ENCODE measurements around the gene SPACA4.

DNA sequence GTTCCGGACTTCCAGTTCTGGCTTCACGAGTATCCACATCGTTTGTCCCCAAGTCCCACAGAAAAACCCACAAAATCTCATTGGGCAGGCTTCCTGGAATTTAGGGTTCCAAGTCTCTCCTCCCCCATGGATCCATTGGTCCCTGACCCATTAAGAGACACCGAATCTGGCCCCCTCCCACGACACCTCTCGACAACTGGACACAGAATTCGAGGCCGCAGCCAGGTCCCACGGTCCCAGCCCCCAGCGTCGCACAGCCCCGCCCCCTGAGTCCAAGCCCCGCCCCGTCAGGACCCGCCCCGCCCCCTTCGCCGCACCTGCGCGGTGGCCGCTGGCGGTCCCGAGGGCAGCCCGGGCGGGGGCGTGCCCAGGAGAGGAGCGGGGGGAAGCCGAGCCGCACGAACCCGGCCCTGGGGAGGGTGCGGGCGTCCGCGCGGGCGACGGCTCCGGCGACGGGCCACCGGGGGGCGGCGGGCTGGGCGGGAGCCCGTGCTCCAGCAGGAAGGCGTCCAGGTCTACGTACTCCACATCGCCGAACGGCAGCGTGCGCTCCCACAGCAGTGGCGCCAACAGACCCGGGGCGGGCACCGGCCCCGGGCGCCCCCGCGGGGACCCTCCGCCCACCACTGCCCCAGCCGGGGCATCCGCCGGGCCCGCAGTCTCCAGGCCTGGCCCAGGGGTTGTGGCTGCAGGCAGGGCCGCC, 28.9 kb downstream of the SPACA4 start:
- TF ChIP-seq CTCF (conservative IDR thresholded peaks at IDR 0.05; ENCODE audit: low read length) (no peak), EZH2phosphoT487 (IDR thresholded peaks at IDR 0.05; ENCODE audit: borderline replicate concordance) (no peak)
